ENCODE data around the gene ERN1.

Gene ERN1

DNA sequence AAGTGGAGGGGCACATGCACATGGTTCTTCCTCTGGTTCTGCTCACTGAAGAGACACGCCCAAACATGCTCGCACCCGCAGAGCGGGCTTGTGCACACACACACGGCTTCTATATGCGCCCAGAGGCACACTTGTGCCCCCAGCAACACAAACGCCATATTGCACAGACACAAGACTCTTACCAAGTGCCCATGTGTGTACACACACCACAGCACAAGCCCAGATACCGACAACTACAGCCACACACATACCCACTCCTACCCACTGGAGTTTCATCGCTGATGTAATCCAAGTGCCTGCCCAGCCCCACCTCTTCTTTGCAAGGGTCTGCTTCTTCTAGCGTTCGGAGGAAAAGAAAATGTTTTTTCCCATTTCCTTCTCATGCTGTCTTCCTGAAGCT, 138.3 kb downstream of the ERN1 start (continued):
- TF ChIP-seq, protein P1, sequence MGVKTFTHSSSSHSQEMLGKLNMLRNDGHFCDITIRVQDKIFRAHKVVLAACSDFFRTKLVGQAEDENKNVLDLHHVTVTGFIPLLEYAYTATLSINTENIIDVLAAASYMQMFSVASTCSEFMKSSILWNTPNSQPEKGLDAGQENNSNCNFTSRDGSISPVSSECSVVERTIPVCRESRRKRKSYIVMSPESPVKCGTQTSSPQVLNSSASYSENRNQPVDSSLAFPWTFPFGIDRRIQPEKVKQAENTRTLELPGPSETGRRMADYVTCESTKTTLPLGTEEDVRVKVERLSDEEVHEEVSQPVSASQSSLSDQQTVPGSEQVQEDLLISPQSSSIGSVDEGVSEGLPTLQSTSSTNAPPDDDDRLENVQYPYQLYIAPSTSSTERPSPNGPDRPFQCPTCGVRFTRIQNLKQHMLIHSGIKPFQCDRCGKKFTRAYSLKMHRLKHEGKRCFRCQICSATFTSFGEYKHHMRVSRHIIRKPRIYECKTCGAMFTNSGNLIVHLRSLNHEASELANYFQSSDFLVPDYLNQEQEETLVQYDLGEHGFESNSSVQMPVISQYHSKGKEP (tag by site-specific recombination; IDR thresholded peaks at IDR 0.05), result no peak
- TF ChIP-seq TRIM28 (IDR thresholded peaks at IDR 0.05; ENCODE audit: borderline replicate concordance, low read length), result no peak
- no peak for TF ChIP-seq ZNF175 (tag by site-specific recombination; IDR thresholded peaks at IDR 0.05)
- no peak for TF ChIP-seq ZEB2 (tag by site-specific recombination; IDR thresholded peaks at IDR 0.05)
- TF ChIP-seq ZNF146 (tag by site-specific recombination; IDR thresholded peaks at IDR 0.05), result no peak

DNA sequence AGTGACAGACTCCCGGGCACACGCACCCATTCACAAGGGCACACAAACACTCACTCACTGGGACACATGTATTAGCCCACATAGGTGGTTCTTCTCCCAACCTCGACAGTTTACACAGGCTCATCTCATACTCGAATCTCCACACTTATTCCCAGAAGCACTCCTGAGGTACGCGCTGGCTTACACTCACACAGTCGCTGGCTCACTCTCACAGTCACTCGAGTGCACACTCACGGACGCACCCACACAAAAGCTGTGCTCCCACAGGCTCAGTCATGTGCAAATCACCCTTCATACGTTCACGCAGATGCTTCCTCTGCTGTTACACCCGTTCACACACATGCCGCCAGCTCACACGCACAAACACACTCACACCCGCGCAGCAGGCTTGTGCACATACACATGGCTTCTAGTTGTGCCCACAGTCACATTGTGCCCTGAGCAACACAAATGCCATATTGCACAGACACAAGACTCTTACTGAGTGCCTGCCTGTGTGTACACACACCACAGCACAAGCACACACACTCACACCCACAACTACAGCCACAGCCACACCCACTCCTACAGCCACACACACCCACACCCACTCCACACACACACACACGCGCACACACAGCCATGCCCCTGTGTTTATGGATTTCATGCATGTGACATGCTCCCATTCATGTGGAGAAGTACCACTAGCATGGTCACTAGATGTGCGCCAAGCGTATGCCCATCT, 140.2 kb downstream of the ERN1 start:
- Histone ChIP-seq H3K27ac (ENCODE audit: extremely low read depth, low read depth, low read length) (no peak overlapping the region), H3K4me1 (ENCODE audit: control insufficient read depth, insufficient read depth, low read length) (no peaks in the 10 kb centered on the region), H3K36me3 (ENCODE audit: control insufficient read depth in 2 of 2, insufficient read depth in 1 of 2, low read length in 2 of 2) (no peaks in the 10 kb centered on the region), H3K9me3 (ENCODE audit: control insufficient read depth, insufficient read depth, low read depth, low read length) (no peaks in the 10 kb centered on the region), H3K4me3 (ENCODE audit: low read depth, low read length) (no peak overlapping the region)
- POLR2A ChIA-PET, result no interaction called here
- CTCF ChIA-PET, result interaction anchor here (0.6 to 2.0 kb wide), 7 partner anchors 10 to 429 kb away, joined by 3 to 9 read pairs (median 3); partner anchors contain the start of gene GH1
- TF ChIP-seq ZNF10 (tag by site-specific recombination; IDR thresholded peaks at IDR 0.05), result no peak
- TF ChIP-seq ZNF311 (tag by site-specific recombination; IDR thresholded peaks at IDR 0.05; ENCODE audit: borderline replicate concordance), result no peak
- no peak for TF ChIP-seq KLF7 (tag by site-specific recombination; IDR thresholded peaks at IDR 0.05; ENCODE audit: borderline replicate concordance)
- TF ChIP-seq ZNF324 (tag by site-specific recombination; IDR thresholded peaks at IDR 0.05), result no peak
- TF ChIP-seq EGR2 (tag by site-specific recombination; IDR thresholded peaks at IDR 0.05; ENCODE audit: low read depth), result peak; percentile 94
- TF ChIP-seq, protein P2, sequence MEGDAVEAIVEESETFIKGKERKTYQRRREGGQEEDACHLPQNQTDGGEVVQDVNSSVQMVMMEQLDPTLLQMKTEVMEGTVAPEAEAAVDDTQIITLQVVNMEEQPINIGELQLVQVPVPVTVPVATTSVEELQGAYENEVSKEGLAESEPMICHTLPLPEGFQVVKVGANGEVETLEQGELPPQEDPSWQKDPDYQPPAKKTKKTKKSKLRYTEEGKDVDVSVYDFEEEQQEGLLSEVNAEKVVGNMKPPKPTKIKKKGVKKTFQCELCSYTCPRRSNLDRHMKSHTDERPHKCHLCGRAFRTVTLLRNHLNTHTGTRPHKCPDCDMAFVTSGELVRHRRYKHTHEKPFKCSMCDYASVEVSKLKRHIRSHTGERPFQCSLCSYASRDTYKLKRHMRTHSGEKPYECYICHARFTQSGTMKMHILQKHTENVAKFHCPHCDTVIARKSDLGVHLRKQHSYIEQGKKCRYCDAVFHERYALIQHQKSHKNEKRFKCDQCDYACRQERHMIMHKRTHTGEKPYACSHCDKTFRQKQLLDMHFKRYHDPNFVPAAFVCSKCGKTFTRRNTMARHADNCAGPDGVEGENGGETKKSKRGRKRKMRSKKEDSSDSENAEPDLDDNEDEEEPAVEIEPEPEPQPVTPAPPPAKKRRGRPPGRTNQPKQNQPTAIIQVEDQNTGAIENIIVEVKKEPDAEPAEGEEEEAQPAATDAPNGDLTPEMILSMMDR (tag by site-specific recombination; IDR thresholded peaks at IDR 0.05), result no peak
- TF ChIP-seq ZNF558 (tag by site-specific recombination; IDR thresholded peaks at IDR 0.05), result no peak
- TF ChIP-seq, protein P3, sequence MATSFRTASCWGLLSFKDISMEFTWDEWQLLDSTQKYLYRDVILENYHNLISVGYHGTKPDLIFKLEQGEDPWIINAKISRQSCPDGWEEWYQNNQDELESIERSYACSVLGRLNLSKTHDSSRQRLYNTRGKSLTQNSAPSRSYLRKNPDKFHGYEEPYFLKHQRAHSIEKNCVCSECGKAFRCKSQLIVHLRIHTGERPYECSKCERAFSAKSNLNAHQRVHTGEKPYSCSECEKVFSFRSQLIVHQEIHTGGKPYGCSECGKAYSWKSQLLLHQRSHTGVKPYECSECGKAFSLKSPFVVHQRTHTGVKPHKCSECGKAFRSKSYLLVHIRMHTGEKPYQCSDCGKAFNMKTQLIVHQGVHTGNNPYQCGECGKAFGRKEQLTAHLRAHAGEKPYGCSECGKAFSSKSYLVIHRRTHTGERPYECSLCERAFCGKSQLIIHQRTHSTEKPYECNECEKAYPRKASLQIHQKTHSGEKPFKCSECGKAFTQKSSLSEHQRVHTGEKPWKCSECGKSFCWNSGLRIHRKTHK (tag by site-specific recombination; IDR thresholded peaks at IDR 0.05), result no peak
- TF ChIP-seq, protein P4, sequence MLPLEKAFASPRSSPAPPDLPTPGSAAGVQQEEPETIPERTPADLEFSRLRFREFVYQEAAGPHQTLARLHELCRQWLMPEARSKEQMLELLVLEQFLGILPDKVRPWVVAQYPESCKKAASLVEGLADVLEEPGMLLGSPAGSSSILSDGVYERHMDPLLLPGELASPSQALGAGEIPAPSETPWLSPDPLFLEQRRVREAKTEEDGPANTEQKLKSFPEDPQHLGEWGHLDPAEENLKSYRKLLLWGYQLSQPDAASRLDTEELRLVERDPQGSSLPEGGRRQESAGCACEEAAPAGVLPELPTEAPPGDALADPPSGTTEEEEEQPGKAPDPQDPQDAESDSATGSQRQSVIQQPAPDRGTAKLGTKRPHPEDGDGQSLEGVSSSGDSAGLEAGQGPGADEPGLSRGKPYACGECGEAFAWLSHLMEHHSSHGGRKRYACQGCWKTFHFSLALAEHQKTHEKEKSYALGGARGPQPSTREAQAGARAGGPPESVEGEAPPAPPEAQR (tag by site-specific recombination; IDR thresholded peaks at IDR 0.05), result no peak
- TF ChIP-seq ZNF121 (tag by site-specific recombination; IDR thresholded peaks at IDR 0.05), result no peak
- no peak for TF ChIP-seq GLI2 (tag by site-specific recombination; IDR thresholded peaks at IDR 0.05; ENCODE audit: borderline replicate concordance, low read depth)
- no peak for TF ChIP-seq TRIM28 (IDR thresholded peaks at IDR 0.05; ENCODE audit: borderline replicate concordance, low read length)
- TF ChIP-seq, protein P5, sequence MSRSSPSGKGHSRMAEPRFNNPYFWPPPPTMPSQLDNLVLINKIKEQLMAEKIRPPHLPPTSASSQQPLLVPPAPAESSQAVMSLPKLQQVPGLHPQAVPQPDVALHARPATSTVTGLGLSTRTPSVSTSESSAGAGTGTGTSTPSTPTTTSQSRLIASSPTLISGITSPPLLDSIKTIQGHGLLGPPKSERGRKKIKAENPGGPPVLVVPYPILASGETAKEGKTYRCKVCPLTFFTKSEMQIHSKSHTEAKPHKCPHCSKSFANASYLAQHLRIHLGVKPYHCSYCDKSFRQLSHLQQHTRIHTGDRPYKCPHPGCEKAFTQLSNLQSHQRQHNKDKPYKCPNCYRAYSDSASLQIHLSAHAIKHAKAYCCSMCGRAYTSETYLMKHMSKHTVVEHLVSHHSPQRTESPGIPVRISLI (tag by site-specific recombination; IDR thresholded peaks at IDR 0.05), result no peak
- no peak for TF ChIP-seq ZNF114 (tag by site-specific recombination; IDR thresholded peaks at IDR 0.05)
- no peak for TF ChIP-seq ZNF777 (tag by site-specific recombination; IDR thresholded peaks at IDR 0.05; ENCODE audit: borderline replicate concordance)
- TF ChIP-seq ZNF302 (tag by site-specific recombination; IDR thresholded peaks at IDR 0.05; ENCODE audit: low read depth), result no peak
- TF ChIP-seq ZNF175 (tag by site-specific recombination; IDR thresholded peaks at IDR 0.05), result no peak
- peak; percentile 94 for TF ChIP-seq KLF9 (tag by site-specific recombination; IDR thresholded peaks at IDR 0.05; ENCODE audit: low read depth)
- no peak for TF ChIP-seq ZBTB21 (tag by site-specific recombination; IDR thresholded peaks at IDR 0.05)
- no peak for TF ChIP-seq ZNF623 (tag by site-specific recombination; IDR thresholded peaks at IDR 0.05)
- TF ChIP-seq ZFHX2 (tag by site-specific recombination; conservative IDR thresholded peaks at IDR 0.05), result peak; percentile 97
- no peak for TF ChIP-seq MEIS1 (CRISPR knock-in tag; IDR thresholded peaks at IDR 0.05; ENCODE audit: borderline replicate concordance)
- TF ChIP-seq KLF1 (tag by site-specific recombination; IDR thresholded peaks at IDR 0.05), result 0 out of 2 replicates have a peak, but pooled peaks have one; percentile 17
- no peak for TF ChIP-seq GLIS2 (tag by site-specific recombination; IDR thresholded peaks at IDR 0.05)
- TF ChIP-seq ZNF23 (tag by site-specific recombination; IDR thresholded peaks at IDR 0.05; ENCODE audit: borderline replicate concordance), result no peak
- no peak for TF ChIP-seq ZBTB17 (tag by site-specific recombination; IDR thresholded peaks at IDR 0.05)
- TF ChIP-seq ZNF677 (tag by site-specific recombination; IDR thresholded peaks at IDR 0.05), result no peak

Measured in HEK293 (cell line).